Keratinocyte (primary cell): ENCODE data around the gene N4BP2.

Experiments used
- EZH2 ChIP-seq: IDR thresholded peaks from one replicate; pipeline ENCODE4 v1.6.1; 2012; ENCODE audit warnings: inconsistent platforms, mild to moderate bottlenecking, low read length, moderate library complexity
- TF ChIP-seq, protein P1 (sequence below), 3 experiments: IDR thresholded peaks in 1 of 3; conservative IDR thresholded peaks in 1 of 3; optimal IDR thresholded peaks in 1 of 3; 2 replicates in 2 of 3; 3 replicates in 1 of 3; pipeline versions ENCODE3 to v1.5.1; 2011; ENCODE audit warnings: low read length in 3 of 3, mild to moderate bottlenecking in 3 of 3, moderate library complexity in 2 of 3, control low read depth in 1 of 3, inconsistent platforms in 1 of 3; ENCODE audit not compliant: insufficient read depth in 2 of 3; ENCODE audit errors: extremely low read depth in 1 of 3

DNA sequence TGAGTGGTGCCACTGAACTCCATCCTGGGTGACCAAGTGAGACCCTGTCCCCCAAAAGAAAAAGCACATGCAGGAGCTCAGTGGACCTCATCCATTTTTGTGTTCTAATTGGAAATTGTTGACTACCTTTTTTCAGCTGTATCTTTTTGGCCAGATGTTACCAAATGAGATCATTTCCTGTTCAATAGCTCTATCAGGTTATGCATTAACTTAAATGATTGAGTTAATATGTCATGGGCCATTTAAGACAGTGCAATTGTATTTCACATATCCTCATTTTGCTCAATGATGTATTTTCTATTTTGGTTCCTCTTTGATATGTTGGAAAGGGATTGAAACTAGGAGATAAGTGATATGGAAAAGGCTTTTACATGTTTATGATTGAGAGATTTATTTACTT, 113.9 kb downstream of the N4BP2 start:
- TF ChIP-seq, protein P1, sequence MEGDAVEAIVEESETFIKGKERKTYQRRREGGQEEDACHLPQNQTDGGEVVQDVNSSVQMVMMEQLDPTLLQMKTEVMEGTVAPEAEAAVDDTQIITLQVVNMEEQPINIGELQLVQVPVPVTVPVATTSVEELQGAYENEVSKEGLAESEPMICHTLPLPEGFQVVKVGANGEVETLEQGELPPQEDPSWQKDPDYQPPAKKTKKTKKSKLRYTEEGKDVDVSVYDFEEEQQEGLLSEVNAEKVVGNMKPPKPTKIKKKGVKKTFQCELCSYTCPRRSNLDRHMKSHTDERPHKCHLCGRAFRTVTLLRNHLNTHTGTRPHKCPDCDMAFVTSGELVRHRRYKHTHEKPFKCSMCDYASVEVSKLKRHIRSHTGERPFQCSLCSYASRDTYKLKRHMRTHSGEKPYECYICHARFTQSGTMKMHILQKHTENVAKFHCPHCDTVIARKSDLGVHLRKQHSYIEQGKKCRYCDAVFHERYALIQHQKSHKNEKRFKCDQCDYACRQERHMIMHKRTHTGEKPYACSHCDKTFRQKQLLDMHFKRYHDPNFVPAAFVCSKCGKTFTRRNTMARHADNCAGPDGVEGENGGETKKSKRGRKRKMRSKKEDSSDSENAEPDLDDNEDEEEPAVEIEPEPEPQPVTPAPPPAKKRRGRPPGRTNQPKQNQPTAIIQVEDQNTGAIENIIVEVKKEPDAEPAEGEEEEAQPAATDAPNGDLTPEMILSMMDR (optimal IDR thresholded peaks at IDR 0.05 in 1 of 3, IDR thresholded peaks at IDR 0.05 in 1 of 3, conservative IDR thresholded peaks at IDR 0.05 in 1 of 3; ENCODE audit: extremely low read depth in 1 of 3, insufficient read depth in 2 of 3, low read length in 3 of 3) = no peak
- TF ChIP-seq EZH2 = no peak
